CMK (cell line): ENCODE measurements around the gene ORAI3.
A peak's percentile ranks its signal among the peaks of the same experiment; 100 is the strongest.

Experiments
- DNase-seq: peaks from one replicate; pipeline ENCODE4 v3.0.0-alpha.2; 2010; ENCODE audit warnings: low read depth

ORAI3 gene

GRCh38 chr16:30948667-30949649, at the start of gene ORAI3:
TSS of gene ORAI3 (plus strand) at chr16:30949068. CDS start at chr16:30949290, 222 bp downstream.
- DNase-seq, result peak; percentile 57

GRCh38 chr16:30899794-30900193, 49.1 kb upstream of the ORAI3 start:
- DNase-seq, result no peak

- no peak for DNase-seq
These were observed 48.3 kb upstream of the ORAI3 start for GRCh38 chr16:30900588-30900987.

- no peak for DNase-seq
These were observed 47.5 kb upstream of the ORAI3 start for GRCh38 chr16:30901201-30902028.

- DNase-seq, result peak; percentile 71
These were observed 46.6 kb upstream of the ORAI3 start for GRCh38 chr16:30902029-30902972.

GRCh38 chr16:30903002-30903401, 45.9 kb upstream of the ORAI3 start:
- DNase-seq, result no peak

GRCh38 chr16:30903596-30903995, 45.3 kb upstream of the ORAI3 start:
- DNase-seq, result peak; percentile 91

GRCh38 chr16:30904114-30904780, 44.6 kb upstream of the ORAI3 start:
- DNase-seq, result peak; percentile 39

- DNase-seq, result no peak
These were observed 41.8 kb upstream of the ORAI3 start for GRCh38 chr16:30907064-30907463.

- no peak for DNase-seq
These were observed 38.3 kb upstream of the ORAI3 start for GRCh38 chr16:30910427-30911029.

- no peak for DNase-seq
These were observed 36.0 kb upstream of the ORAI3 start for GRCh38 chr16:30912794-30913412.

- DNase-seq, result no peak
These were observed 34.0 kb upstream of the ORAI3 start for GRCh38 chr16:30914830-30915229.

GRCh38 chr16:30918614-30919013, 30.3 kb upstream of the ORAI3 start:
- DNase-seq, result no peak

GRCh38 chr16:30920891-30921290, 28.0 kb upstream of the ORAI3 start:
- no peak for DNase-seq

- DNase-seq, result no peak
These were observed 27.5 kb upstream of the ORAI3 start for GRCh38 chr16:30921459-30921747.

GRCh38 chr16:30921748-30922419, 27.0 kb upstream of the ORAI3 start:
- DNase-seq, result peak; percentile 74

- DNase-seq, result peak; percentile 97
These were observed 26.4 kb upstream of the ORAI3 start for GRCh38 chr16:30922420-30922959.

GRCh38 chr16:30922960-30923535, 25.8 kb upstream of the ORAI3 start:
- peak; percentile 100 for DNase-seq

- DNase-seq, result no peak
These were observed 25.3 kb upstream of the ORAI3 start, which contains the start of gene FBXL19 for GRCh38 chr16:30923554-30924075. TSS of gene FBXL19 (plus strand) at chr16:30923572. CDS start at chr16:30925755, 2,183 bp downstream.
